ENCODE data around the gene PPM1J.

The PPM1J gene

DNA sequence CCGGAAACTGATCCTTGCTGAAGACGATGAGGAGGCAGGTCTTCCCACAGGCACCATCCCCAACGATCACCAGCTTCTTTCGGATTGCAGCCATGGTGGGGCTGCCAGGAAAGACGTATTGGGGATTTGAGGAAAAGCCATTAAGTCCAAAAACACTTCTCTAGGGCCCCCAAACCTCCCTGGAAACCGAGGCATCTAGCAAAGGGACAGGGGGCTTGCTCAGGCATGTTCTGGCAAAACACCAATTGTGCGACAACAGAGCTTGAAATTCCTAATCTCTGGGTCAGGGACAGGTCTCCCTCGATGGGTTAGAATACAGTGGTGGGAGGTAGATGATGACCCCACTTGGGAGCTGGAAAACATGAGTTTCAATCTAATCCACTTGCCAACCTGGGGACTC is 11.4 kb downstream of the PPM1J start:
- no peak for FAIRE-seq

DNA sequence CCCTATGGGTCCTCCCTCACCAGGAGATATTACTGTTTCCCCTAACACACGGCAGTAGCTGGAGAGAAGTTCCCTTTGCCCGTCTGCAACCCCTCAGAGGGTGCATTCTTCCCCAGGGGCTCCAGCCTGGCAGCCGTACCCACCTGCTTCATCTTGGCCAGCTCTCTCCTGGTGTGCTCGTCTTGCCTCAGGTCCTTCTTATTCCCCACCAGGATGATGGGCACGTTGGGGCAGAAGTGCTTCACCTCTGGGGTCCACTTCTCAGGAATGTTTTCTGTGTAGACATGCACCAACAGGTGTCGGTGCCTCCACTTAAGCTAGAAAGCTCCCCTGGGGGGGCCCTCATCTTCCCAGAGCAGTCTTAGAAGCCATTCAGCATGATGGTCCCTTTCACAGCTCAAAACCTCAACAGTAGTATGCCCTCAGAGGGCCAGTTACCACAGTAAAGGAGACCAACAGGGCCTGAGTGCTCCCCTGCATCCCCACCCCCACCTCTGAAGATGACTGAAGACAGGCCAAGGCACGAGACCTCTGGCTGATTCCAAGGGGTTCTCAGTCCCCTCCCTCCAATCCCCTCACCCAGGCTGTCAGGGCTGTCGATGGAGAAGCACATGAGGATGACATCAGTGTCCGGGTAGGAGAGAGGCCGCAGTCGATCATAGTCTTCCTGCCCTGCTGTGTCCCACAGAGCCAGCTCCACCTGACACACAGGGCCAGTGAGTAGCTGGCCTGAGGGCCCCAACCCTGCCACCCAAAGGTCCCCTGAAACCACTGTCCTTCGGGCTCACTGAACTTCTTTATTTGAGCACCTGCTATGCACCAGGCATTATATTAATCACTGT is 12.5 kb downstream of the PPM1J start:
- FAIRE-seq, result no peak

DNA sequence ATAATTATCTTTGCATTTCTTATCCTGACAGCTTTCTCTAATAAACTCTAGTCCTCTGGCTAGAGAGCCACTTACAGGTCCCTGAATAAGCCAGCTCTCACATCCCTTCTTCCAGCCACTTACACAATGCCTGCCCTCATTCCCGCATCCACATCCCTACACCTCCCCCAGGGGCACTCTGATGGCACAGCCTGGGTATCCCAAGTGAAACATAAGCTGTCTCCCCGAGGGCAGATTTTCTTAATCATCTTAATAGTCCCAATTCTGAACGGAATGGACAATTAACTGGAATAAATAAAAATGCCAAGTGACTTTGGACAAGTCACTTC is 13.1 kb downstream of the PPM1J start:
- no peak for FAIRE-seq

DNA sequence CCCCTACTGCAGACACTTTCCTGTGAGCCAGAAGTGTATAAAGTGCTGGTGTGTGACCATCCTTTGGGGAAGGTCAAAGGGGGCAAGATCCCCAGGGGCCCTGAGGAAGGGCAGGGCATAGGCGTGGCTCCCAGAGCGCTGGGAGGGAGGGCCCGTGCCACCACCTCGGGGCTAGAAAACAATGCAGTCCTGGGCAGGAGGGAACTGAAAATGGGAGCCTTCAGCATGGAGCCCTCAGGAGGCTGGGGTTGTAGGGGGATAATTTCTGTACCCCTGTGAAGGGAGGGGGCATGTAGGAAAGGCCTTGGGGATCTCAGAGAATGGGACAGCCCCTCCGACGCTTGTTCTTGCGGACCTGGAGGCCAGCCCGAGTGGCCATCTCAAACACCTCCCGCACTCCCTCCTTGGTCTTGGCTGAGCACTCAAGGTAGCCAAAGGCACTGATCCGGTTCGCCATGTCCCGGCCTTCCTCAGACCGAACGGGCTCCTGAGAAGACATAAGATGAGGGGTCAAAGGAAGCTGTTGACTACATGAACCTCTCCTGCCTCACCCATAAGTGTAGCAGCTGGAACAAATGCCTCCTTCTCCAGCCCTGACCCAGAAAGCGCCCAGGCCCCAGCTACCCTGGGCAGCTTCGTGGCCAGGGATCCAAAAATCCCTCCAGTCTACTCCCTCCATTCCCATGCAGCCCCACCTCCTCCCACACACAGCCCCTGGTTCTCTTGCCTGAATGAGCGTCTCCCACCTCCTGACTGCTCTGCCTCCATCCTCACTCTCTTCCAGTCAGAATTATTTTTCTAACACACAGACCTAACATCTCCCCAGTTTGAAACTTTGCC is 13.7 kb downstream of the PPM1J start:
- FAIRE-seq, result no peak

DNA sequence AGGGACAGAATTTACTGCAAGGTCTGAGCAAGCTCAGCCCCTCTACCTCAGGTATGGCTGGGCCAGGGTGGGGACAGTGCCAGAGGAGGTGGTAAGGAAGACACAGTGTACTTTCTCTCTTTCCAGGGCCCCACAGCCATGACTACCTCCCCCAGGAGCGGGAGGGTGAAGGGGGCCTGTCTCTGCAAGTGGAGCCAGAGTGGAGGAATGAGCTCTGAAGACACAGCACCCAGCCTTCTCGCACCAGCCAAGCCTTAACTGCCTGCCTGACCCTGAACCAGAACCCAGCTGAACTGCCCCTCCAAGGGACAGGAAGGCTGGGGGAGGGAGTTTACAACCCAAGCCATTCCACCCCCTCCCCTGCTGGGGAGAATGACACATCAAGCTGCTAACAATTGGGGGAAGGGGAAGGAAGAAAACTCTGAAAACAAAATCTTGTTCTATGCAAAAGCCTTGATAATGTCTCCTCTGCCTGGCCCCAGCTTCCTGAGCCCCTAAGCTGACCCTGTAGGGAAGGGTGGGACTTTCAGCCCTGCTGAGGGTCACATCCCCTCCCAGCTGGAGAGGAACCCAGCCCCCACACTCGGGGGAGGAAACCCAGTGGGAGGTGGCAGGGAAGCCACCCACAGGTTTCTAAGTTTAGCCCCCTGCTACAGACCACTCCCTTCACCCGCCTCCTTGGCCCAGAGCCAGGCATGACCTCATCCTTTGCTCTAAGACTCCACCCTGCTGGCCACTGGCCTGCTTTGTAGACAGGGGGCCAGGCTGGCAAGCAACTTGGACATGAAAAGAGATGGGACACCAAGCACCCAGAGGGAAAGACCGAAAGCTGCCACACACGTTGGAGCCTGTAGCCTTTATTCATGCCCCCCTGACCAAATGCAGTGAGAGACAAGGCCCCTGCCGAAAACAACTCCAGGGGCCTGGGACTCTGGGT is 14.6 kb downstream of the PPM1J start:
- no peak for FAIRE-seq

DNA sequence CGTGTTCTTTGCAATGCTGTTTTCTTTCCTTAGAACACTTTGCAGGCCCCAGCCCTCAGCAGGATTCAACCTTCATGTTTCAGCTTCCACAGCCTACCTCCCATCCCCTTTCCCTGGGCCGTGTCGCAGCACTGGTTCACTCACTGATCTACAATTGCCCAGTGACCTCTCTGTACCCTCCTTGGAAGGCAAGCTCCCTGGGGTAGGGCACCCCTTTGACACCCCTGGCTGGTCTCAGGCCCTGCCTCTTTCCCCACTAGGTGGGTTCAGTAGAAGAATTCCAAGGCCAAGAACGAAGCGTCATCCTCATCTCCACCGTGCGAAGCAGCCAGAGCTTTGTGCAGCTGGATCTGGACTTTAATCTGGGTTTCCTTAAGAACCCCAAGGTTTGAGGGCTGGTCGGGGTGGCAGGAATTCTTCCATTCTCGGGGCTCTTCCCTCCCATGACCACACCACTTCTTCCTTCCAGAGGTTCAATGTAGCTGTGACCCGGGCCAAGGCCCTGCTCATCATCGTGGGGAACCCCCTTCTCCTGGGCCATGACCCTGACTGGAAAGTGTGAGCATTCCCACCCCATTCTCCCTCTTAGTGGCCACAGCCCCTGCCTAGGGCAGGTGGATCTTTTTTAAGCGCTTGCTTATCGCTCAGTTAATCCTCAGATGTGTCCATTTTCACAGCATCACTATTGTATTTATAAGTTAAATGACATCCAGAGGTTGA is 15.5 kb downstream of the PPM1J start:
- no peak for FAIRE-seq

DNA sequence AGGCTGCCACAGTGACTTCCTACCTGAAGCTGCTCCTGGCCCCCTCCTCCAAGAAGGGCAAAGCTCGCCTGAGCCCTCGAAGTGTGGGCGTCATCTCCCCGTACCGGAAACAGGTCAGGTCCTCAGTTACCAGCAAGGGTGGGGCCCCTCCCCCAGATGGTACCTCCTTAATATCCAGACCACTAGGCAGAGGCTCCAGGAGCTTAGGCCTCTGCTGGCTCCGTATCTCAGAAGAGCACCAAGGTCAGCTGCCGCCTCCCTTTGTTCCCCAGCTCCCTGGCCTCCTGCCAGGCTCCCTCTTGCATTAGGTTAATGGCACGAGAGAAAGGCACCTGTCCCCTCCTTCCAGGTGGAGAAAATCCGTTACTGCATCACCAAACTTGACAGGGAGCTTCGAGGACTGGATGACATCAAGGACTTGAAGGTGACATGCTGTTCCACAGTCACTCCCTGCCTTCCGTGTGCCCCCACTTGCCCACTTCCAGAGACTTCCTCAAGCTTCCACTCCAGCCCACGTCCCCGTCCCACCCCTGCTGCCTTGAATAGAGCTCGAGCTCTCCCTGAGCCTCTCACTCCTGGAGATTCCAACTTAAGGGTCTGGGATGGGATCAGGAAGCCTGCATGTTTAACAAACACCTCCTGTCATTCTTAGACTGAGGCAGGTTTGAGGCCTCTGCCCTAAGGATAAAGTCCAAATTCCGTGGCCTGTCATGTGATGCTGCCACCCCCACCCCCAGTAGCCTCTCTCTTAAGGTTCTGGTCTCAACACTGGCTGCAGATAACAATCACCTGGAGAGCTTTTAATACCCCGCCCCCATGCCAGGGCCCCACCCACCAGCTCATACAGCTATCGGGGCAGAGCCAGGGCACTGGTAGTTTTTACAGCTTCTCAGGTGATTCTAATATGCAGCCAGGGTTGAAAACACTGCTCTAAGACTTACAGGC is 16.5 kb downstream of the PPM1J start:
- no peak for FAIRE-seq

DNA sequence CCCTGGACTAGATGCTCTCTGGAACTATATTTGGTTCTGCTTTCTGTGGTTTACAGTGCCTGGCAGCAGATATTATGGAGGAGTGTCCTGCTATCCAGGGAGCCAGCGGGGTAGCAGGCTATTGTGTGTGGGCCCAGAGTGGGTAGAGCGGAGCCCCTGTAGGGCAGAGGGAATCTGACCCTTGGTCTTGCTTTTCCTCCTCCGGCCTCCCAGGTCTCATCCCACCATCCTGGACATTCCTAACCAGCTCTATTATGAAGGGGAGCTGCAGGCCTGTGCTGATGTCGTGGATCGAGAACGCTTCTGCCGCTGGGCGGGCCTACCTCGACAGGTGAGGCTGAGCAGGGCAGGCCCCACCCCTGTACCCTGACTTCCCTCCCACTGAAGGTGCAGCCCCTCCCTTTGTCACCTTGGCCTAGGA is 17.3 kb downstream of the PPM1J start:
- FAIRE-seq, result no peak

DNA sequence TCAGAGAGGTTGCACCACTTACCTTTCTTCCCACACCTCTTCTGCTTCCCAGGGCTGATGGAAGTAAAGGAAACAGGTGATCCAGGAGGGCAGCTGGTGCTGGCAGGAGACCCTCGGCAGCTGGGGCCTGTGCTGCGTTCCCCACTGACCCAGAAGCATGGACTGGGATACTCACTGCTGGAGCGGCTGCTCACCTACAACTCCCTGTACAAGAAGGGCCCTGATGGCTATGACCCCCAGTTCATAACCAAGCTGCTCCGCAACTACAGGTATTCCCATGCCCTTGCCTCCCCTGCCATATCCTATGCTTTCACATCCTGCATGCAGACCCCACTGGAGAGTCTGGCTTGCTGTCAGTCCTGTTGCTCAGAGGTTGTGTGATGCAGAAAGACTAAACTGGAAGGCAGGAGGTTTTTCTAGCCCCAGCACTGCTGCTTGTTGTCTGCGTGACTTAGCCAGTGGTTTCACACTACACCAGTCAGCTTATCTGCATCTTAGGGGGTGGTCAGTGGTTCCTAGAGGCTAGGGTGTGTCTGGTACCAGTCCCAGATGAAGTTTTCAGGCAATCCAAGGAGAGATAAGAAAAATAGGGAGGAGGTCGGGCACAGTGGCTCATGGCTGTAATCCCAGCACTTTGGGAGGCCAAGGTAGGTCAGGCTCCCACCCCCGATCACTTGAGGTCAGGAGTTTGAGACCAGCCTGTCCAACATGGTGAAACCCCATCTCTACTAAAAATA is 18.4 kb downstream of the PPM1J start:
- no peak for FAIRE-seq

DNA sequence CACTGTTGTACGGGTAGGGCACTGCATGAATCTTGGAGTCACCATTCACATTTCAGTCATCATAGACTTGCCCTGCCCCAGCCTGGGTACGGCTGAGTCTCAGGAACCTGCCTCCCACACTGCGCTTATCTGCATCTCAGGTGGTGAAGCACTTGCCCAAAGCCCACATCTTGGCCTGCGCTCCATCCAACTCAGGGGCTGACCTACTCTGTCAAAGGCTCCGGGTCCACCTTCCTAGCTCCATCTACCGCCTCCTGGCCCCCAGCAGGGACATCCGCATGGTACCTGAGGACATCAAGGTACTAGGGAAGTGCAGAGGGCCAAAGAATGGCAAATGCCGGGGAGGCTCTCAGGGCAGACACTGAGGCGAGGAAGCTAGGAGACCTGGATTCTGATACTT is 19.9 kb downstream of the PPM1J start:
- no peak for FAIRE-seq

DNA sequence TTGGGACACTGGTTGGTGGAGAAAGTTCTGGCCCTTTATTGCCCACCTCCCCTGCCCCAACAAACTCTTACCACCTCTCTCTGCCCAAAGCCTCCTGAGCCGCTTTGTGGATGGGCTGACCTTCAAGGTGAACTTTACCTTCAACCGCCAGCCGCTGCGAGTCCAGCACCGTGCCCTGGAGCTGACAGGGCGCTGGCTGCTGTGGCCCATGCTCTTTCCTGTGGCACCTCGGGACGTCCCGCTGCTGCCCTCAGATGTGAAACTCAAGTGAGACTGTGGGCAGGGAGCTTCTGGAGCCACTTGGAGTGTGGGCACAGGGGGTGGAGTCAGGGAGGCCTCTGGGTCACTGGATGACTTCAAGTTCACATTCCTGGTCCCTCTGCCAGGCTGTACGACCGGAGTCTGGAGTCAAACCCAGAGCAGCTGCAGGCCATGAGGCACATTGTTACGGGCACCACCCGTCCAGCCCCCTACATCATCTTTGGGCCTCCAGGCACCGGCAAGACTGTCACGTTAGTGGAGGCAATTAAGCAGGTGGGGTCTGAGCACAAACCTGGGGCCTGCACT is 20.7 kb downstream of the PPM1J start:
- FAIRE-seq, result no peak

DNA sequence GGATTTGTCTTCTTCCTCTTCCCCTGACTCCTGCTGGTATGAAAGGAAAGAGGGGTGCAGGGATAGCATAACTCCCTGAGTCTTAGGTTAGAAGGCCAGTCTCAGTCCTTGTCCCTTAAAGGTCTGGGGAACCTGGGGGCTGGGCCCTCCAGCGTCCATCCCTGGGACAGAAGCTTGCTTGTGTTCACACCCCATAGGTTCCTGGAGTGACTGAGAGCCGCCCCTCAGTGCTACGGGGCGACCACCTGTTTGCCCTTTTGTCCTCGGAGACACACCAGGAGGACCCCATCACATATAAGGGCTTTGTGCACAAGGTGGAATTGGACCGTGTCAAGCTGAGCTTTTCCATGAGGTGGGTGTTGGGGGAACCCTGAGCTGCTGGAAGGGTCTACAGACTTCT is 21.3 kb downstream of the PPM1J start:
- no peak for FAIRE-seq

DNA sequence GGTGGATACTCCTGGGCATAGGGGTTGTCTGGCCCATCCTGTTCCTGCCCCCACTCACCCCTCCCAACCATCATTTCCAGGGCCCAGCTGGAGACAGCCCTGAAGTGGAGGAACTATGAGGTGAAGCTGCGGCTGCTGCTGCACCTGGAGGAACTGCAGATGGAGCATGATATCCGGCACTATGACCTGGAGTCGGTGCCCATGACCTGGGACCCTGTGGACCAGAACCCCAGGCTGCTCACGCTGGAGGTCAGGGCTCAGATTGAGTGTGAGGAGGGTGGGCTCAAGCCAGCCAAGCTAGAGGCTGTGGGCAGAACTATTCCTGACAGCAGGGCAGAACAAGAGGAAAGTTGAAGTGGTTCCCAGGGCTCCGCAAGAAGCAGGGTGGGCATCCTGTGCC is 22.5 kb downstream of the PPM1J start:
- FAIRE-seq, result no peak

DNA sequence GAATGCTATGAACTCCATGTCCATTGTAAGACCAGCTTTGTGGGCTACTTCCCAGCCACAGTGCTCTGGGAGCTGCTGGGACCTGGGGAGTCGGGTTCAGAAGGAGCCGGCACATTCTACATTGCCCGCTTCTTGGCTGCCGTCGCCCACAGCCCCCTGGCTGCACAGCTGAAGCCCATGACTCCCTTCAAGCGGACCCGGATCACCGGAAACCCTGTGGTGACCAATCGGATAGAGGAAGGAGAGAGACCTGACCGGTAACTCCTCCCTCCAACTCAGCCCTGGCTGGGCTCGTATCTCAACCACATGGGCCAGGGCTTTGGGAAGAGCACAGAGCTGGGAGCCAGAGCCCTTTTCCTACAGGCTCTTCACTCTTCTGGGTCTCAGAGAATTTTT is 25.3 kb downstream of the PPM1J start:
- no peak for FAIRE-seq

DNA sequence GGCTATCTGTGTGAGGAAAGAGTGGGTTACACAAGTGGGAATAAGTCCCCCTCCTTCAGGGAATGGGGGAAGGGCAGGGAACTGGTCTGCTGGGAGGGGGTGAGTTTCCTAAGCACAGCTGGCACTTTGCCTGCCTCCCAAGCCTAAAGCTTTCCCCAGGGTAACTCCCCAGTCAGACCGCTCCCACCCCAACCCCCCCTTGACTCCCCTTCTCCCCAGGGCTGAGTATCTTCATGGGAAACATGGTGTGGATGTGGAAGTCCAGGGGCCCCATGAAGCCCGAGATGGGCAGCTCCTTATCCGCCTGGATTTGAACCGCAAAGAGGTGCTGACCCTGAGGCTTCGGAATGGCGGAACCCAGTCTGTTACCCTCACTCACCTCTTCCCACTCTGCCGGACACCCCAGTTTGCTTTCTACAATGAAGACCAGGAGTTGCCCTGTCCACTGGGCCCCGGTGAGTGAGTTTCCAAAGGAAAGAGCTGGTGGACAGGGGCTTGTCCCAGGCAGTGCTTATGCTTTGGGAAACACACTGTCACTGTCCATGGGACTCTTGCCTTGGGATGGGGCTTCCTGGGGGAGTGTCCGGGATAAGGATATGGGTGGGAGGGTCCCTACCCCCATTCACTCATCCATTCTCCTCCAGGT is 25.8 kb downstream of the PPM1J start:
- FAIRE-seq, result no peak

DNA sequence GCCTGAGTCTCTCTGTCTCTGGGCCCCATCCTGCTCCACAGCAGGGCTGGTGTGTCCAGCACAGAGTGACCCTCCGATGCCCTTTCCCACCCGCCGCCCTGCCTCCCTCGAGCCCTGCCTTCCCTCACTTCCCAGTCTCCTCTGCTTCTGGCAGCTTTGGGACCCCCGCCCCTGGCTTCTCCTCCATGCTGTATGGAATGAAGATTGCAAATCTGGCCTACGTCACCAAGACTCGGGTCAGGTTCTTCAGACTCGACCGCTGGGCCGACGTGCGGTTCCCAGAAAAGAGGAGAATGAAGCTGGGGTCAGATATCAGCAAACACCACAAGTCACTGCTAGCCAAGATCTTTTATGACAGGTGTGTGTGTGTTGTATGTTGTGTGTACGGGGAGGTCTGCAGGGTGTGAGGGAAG is 26.3 kb downstream of the PPM1J start:
- no peak for FAIRE-seq

DNA sequence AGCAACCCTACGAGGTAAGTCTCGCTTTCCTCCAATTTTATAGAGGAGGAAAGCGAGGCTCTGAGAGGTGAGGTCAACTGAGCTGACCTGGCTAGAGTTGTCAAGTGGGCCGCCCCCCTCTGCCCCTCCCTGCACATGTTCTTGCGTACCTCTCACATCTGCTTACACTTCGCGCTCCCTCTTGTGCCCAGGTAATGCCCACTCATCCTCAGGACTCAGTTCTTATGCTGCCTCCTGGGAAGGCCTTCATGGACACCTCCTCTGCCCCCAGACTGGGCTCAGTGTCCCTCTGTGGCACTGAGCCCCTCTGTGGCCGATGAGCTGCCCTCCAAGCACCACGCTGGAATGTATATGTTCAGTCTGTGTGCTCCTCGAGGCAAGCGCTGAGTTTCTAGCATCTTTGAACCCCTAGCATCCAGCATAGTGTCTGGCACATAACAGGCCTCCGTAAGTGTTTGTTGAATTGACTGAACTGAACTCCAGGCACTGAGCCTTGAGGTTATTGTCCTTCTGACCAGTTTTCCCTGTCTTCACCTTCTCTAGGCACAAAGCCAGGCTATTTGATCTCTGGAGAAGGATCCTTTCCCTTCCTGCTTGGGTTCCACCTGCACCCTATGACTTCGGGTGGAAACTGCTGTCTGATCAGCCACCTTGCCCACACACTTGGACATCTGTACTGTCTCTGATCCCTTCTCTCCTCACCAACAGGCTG is 27.2 kb downstream of the PPM1J start:
- no peak for FAIRE-seq

DNA sequence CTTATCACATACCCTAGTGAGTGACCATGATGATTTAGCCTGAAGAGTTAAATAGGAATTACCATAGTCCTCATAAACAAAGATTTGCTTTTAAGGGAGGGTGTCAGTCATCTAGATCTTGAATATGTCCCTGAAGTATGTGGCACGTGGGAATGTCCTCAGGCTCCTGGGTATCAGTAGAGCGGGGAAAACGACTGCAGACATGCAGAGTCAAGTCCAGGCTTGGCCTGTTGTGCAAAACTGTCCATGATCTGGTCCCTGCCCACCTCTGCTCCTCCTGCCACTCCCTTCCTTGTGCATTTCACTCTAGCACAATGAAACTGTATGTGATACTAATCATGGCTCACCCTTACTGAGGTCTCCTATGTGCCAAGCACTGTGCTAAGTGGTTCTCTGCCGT is 27.8 kb downstream of the PPM1J start:
- no peak for FAIRE-seq

DNA sequence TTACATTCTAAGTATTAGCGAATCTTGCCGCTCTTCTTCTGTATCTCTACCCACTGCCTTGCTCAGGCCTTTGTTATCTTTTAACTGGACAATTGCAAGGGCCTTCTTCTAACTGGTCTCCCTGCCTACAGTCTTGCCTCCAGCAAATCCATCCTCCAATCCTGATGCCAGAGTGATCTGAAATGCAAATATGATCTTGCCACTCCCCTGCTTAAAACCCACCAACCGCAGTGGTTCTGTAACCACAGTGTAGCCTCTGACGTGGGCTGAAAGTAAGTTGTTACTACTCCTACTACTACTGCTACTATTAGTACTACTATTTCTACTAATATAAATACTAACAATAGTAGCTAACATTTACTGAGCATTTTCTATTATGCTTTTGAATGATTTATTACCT is 28.3 kb downstream of the PPM1J start:
- FAIRE-seq, result no peak
